ENCODE results near the gene TENT5C.

Gene TENT5C

GRCh38 chr1:117583247-117583646 lies 22.6 kb upstream of the TENT5C start:
- ATAC-seq: no peak
- TF ChIP-seq ZNF70 (CRISPR knock-in tag; IDR thresholded peaks at IDR 0.05) (no peak), ISL1 (CRISPR knock-in tag; IDR thresholded peaks at IDR 0.05) (no peak), ARNTL (CRISPR knock-in tag; IDR thresholded peaks at IDR 0.05; ENCODE audit: borderline replicate concordance, low read depth) (no peak), CREB5 (CRISPR knock-in tag; IDR thresholded peaks at IDR 0.05; ENCODE audit: low read depth) (no peak), CSDC2 (CRISPR knock-in tag; IDR thresholded peaks at IDR 0.05) (no peak), OSR1 (CRISPR knock-in tag; IDR thresholded peaks at IDR 0.05) (no peak), POU6F1 (CRISPR knock-in tag; IDR thresholded peaks at IDR 0.05; ENCODE audit: borderline replicate concordance, low read depth) (no peak), TOX (CRISPR knock-in tag; IDR thresholded peaks at IDR 0.05; ENCODE audit: borderline replicate concordance) (no peak), TSHZ2 (CRISPR knock-in tag; IDR thresholded peaks at IDR 0.05) (no peak), CSRNP3 (CRISPR knock-in tag; IDR thresholded peaks at IDR 0.05) (no peak), BACH2 (CRISPR knock-in tag; IDR thresholded peaks at IDR 0.05; ENCODE audit: borderline replicate concordance) (no peak), ESRRG (CRISPR knock-in tag; IDR thresholded peaks at IDR 0.05) (no peak), PPARA (CRISPR knock-in tag; IDR thresholded peaks at IDR 0.05; ENCODE audit: borderline replicate concordance) (no peak), SNAI2 (CRISPR knock-in tag; IDR thresholded peaks at IDR 0.05) (no peak), ZNF565 (CRISPR knock-in tag; conservative IDR thresholded peaks at IDR 0.05; ENCODE audit: low read depth) (no peak), GLIS3 (CRISPR knock-in tag; IDR thresholded peaks at IDR 0.05) (no peak), RARB (CRISPR knock-in tag; IDR thresholded peaks at IDR 0.05) (no peak), ZFP3 (CRISPR knock-in tag; IDR thresholded peaks at IDR 0.05) (no peak)
- TF ChIP-seq, protein P1, sequence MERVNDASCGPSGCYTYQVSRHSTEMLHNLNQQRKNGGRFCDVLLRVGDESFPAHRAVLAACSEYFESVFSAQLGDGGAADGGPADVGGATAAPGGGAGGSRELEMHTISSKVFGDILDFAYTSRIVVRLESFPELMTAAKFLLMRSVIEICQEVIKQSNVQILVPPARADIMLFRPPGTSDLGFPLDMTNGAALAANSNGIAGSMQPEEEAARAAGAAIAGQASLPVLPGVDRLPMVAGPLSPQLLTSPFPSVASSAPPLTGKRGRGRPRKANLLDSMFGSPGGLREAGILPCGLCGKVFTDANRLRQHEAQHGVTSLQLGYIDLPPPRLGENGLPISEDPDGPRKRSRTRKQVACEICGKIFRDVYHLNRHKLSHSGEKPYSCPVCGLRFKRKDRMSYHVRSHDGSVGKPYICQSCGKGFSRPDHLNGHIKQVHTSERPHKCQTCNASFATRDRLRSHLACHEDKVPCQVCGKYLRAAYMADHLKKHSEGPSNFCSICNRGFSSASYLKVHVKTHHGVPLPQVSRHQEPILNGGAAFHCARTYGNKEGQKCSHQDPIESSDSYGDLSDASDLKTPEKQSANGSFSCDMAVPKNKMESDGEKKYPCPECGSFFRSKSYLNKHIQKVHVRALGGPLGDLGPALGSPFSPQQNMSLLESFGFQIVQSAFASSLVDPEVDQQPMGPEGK (CRISPR knock-in tag; IDR thresholded peaks at IDR 0.05; ENCODE audit: borderline replicate concordance): no peak

- no peak for ATAC-seq
- TF ChIP-seq BACH2 (CRISPR knock-in tag; IDR thresholded peaks at IDR 0.05; ENCODE audit: borderline replicate concordance): no peak
- TF ChIP-seq GLIS3 (CRISPR knock-in tag; IDR thresholded peaks at IDR 0.05): no peak
- no peak for TF ChIP-seq CSDC2 (CRISPR knock-in tag; IDR thresholded peaks at IDR 0.05)
- no peak for TF ChIP-seq ZNF565 (CRISPR knock-in tag; conservative IDR thresholded peaks at IDR 0.05; ENCODE audit: low read depth)
- no peak for TF ChIP-seq TOX (CRISPR knock-in tag; IDR thresholded peaks at IDR 0.05; ENCODE audit: borderline replicate concordance)
- no peak for TF ChIP-seq SNAI2 (CRISPR knock-in tag; IDR thresholded peaks at IDR 0.05)
- TF ChIP-seq, protein P1 (CRISPR knock-in tag; IDR thresholded peaks at IDR 0.05; ENCODE audit: borderline replicate concordance): no peak
- TF ChIP-seq ISL1 (CRISPR knock-in tag; IDR thresholded peaks at IDR 0.05): no peak
- TF ChIP-seq ZFP3 (CRISPR knock-in tag; IDR thresholded peaks at IDR 0.05): no peak
- TF ChIP-seq POU6F1 (CRISPR knock-in tag; IDR thresholded peaks at IDR 0.05; ENCODE audit: borderline replicate concordance, low read depth): no peak
- no peak for TF ChIP-seq CREB5 (CRISPR knock-in tag; IDR thresholded peaks at IDR 0.05; ENCODE audit: low read depth)
- TF ChIP-seq PPARA (CRISPR knock-in tag; IDR thresholded peaks at IDR 0.05; ENCODE audit: borderline replicate concordance): no peak
- no peak for TF ChIP-seq ZNF8 (CRISPR knock-in tag; IDR thresholded peaks at IDR 0.05)
- no peak for TF ChIP-seq ARNTL (CRISPR knock-in tag; IDR thresholded peaks at IDR 0.05; ENCODE audit: borderline replicate concordance, low read depth)
- no peak for TF ChIP-seq ZC3H10 (CRISPR knock-in tag; IDR thresholded peaks at IDR 0.05)
- TF ChIP-seq ESRRG (CRISPR knock-in tag; IDR thresholded peaks at IDR 0.05): no peak
- no peak for TF ChIP-seq OSR1 (CRISPR knock-in tag; IDR thresholded peaks at IDR 0.05)
- TF ChIP-seq RARB (CRISPR knock-in tag; IDR thresholded peaks at IDR 0.05): no peak
- no peak for TF ChIP-seq CSRNP3 (CRISPR knock-in tag; IDR thresholded peaks at IDR 0.05)
These were observed 21.7 kb upstream of the TENT5C start for GRCh38 chr1:117584181-117584580.

Data from SK-N-SH treated with all-trans-retinoic acid at 6 μM for 48 hours (cell line).